Epithelial cell of proximal tubule (primary cell): ENCODE results near the gene SLC12A8. TPM values are rescaled to one million over a fixed set of nuclear protein-coding genes. Genes with fewer than 3 reads are reported as not detected.

ENCODE experiments used
- DNase-seq: peaks from one replicate; pipeline ENCODE4 v3.0.0-alpha.2; 2011; ENCODE audit warnings: low read depth
- H3K4me3 ChIP-seq: 2 replicates; pipeline ENCODE4 v1.5.1; 2011; ENCODE audit warnings: low read depth, mild to moderate bottlenecking, low read length
- total RNA-seq: library from RNA; depleted of rRNA; stranded (reverse); fragments of >200 nt; gene quantifications from 2 replicates; pipeline ENCODE4 v1.2.3, GENCODE V29; 2015
- TF ChIP-seq, protein P1 (sequence below): conservative IDR thresholded peaks from 2 replicates; pipeline ENCODE4 v1.5.1; 2012; ENCODE audit warnings: low read depth, mild to moderate bottlenecking, low read length

The SLC12A8 gene
- total RNA-seq, 1 donor from 2014 or later, result 17.9 TPM

DNA sequence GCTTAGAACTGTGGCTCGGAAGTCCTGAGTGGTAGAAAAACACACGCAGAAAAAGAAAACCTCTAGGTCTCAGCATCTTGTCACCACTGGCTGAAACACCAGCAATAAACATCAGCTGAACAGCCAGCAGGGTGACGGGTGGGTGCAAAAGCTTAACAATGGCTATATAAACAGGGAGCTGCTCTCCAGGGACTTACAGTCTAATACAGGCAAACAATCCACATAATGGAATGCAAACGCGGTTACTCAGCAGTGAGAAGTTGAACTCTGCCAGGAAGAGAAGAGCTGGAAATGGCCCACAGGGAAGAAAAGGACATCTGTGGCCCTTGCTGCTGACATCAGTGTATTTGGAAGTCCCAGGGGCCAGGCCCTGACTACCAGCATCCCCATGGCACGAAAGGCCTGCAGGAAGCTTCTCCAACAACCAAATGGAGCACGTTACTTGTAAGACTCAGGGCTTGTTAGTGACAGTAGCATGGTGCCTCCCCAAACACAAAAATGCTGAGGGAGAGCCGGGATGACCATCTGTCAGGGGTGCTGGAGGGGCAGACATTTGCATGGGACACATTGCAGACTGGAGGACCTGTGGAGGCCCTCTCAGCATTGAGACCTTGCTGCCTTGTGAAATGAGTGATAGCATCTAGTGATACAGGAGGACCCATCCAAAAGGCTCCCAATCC is 159.8 kb downstream of the SLC12A8 start:
- DNase-seq, result no peak
- TF ChIP-seq, protein P1, sequence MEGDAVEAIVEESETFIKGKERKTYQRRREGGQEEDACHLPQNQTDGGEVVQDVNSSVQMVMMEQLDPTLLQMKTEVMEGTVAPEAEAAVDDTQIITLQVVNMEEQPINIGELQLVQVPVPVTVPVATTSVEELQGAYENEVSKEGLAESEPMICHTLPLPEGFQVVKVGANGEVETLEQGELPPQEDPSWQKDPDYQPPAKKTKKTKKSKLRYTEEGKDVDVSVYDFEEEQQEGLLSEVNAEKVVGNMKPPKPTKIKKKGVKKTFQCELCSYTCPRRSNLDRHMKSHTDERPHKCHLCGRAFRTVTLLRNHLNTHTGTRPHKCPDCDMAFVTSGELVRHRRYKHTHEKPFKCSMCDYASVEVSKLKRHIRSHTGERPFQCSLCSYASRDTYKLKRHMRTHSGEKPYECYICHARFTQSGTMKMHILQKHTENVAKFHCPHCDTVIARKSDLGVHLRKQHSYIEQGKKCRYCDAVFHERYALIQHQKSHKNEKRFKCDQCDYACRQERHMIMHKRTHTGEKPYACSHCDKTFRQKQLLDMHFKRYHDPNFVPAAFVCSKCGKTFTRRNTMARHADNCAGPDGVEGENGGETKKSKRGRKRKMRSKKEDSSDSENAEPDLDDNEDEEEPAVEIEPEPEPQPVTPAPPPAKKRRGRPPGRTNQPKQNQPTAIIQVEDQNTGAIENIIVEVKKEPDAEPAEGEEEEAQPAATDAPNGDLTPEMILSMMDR, result no peak
- H3K4me3 ChIP-seq, result no peak overlapping the region

DNA sequence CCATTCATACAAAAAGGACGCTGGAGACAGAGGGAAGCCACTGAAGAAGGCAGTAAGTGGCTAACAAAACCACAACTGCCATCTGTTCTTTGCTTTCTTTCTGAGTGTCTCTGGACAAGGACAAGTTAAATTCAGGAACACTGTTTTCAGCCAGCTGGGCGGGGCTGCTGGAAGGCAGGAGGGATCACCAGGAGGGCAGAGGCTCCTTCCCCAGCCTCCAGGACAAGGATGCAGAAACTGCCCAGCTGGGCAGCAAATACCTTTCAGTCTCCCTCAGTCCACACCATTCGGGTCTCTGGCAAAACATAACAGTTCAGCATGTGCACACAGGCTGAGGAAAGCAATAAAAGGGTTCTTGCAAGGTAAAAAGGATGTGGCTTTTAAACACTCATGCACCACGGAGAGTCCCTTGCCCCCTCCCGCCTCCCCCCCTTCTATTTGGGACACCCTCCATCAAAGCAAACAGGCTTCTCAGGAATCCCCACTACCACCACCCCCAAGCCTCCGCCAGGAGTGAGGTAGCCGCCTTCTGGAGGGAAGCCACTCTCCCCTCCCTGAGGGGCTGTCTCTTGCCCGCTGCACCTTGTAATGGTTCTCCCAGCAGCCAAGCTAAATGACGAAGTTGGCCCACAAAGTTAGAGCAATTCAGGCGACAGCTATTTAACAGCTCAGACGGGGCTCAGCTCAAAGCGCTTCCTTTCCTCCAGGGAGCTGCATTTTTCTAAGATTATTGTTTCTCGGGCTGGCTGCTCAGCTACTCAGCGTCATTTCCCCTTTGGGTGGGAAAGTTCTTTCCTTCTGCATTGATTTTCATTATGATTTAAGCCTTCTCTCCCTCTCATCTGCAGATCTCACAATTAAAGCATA is 160.6 kb downstream of the SLC12A8 start:
- DNase-seq, result no peak
- no peak overlapping the region for H3K4me3 ChIP-seq
- TF ChIP-seq, protein P1, result no peak

DNA sequence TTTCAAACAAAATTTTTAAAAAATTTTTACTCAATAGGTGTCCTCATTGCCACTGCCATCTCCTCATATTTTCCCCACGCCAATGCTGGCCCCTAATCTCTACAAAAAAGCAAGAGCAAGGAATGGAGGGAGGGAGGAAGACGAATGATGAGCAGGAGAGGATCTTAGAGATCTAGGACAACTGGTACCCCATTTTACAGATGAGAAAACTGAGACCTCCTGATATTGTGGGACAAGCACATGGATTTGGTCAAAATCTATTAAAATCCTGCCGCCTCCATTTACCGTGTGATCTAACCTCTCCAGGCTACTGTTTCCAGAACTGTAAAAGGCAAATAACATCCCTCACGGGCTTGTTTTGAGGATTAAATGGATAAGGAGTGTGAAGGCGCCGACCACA is 161.3 kb downstream of the SLC12A8 start:
- TF ChIP-seq, protein P1, result no peak
- no peak for DNase-seq
- no peak overlapping the region for H3K4me3 ChIP-seq

DNA sequence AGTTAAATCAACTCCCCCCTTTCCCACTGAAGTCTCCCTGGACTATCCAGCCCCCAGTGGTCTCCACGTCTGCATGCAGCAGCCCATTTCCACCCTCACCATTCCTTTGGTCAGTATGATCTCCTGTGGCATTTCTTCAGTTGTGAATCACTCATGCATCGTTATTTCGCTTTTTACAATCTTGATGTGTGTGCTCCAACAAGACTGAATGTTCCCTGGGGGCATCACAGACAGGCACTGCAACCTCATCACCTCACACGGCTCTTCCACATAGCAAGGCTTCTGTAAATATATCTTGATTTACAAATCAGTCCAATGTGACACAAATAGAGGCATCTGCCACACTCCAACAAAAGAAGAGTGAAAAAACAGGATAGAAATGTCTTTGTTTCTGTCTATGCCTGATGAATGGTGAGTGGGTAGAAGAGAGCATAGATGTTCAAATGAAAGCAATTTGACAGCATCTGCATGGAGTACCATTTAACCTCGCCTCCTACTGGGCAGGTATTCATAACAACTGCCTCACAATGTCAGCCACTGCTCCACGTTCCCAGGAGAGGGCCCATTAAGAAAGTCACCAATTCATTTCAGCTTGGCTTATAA is 162.0 kb downstream of the SLC12A8 start:
- no peak for DNase-seq
- no peak overlapping the region for H3K4me3 ChIP-seq
- TF ChIP-seq, protein P1, result no peak

DNA sequence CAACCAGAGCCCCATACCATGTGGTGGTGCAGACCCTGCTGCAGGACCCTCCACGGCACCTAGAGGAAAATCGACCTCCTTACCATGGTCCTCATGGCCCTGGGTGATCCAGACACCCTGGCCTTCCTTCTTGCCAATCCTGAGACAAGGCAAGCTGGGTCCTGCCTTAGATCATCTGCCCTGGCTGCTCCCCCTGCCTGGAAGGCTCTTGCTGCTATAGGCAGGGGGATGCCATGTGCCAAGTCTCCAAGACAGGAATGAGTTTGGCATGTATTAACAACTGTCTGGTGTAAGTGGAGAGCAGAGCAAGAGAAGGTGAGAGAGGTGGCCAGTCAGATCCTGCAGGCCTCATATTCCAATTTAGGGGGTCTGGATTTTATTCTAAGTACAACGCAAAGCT is 164.3 kb downstream of the SLC12A8 start:
- H3K4me3 ChIP-seq, result no peak overlapping the region
- TF ChIP-seq, protein P1, result no peak
- DNase-seq, result no peak

DNA sequence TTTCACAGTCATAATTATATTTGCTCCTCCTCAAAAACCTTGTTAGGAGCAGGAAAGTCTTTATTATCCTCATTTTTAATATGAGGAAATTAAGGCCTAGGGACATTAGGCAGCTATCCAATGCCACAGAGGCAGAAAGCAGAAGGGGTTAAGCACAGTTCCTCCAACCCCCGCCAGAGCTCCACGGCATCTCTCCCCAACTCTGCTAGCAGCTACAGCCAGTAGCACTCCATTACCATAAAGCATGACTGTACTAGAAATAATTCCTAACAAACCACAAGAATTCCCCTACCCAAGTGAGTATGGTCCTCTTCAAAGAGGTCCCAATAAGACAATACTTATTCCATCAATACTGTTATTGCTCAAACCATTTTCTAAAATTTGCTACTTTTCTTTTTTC is 166.6 kb downstream of the SLC12A8 start:
- TF ChIP-seq, protein P1, result peak; percentile 41
- no peak for DNase-seq
- H3K4me3 ChIP-seq, result no peak overlapping the region
